GM19468 (cell line): Measurements from ENCODE around the gene FAM168A.

ENCODE experiments used
- ATAC-seq: cut with Tn5 transposase; IDR thresholded peaks from one replicate; pipeline ENCODE4 v1.9.1; 2021; ENCODE audit warnings: mild to moderate bottlenecking, moderate library complexity, moderate number of reproducible peaks; ENCODE audit not compliant: unreplicated experiment; ENCODE audit errors: extremely low read depth

Gene FAM168A

GRCh38 chr11:73359930-73360742 lies 237.8 kb downstream of the FAM168A start:
- no peak for ATAC-seq

GRCh38 chr11:73359341-73359740 lies 238.6 kb downstream of the FAM168A start:
- ATAC-seq, result no peak

- ATAC-seq, result no peak
Observed at GRCh38 chr11:73358071-73358470, 239.8 kb downstream of the FAM168A start.

DNA sequence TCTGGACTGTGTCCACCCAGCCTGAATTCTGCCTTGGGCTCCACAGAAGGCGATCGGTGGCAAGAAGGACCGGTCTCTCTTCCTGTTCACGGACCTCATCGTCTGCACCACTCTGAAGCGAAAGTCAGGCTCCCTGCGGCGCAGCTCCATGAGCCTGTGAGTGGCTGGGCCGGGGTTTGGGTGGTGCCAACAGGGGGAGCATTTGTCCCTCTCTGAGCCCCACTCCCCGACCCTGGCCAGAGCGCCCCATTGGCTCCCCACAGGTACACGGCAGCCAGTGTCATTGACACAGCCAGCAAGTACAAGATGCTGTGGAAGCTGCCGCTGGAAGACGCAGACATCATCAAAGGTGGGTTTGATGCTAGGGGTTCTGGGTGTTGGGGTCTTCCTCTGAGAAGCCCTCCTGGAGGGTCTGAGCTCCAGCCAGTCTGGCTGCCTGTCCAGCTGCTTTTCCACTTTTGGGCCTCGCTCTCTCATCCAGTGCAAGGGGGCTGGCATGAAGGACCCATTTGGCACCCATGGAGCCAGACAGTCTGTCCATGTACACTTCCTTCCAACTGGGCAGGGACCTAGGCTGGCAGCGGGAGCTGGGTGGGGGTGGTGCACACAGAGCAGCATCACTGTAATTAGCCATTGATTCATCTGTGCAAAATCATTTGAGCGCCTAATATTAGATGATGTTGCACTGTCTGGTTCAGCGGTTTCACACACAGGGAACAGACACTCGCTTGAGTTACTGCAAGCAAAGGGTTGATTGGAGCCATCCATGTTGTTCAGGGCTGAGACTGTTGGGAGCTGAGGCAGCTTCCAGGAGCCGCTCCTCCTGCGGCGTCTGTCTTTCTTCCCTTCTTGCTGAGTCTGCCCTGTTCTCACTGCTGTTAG lies 240.7 kb downstream of the FAM168A start:
- no peak for ATAC-seq

GRCh38 chr11:73355109-73355508 lies 242.8 kb downstream of the FAM168A start:
- no peak for ATAC-seq

GRCh38 chr11:73353422-73353821 lies 244.5 kb downstream of the FAM168A start:
- no peak for ATAC-seq

- no peak for ATAC-seq
Observed at GRCh38 chr11:73350908-73351636, 246.8 kb downstream of the FAM168A start.
